Esophagus muscularis mucosa (tissue), 4 donors: Measurements from ENCODE around the gene DPYSL3. TPM values are rescaled to one million over a fixed set of nuclear protein-coding genes. Genes with fewer than 3 reads are reported as not detected.

Experiments
- DNase-seq: peaks from one replicate; pipeline ENCODE4 v3.0.0-alpha.2; 2017; ENCODE audit errors: extremely low spot score
- H3K27ac ChIP-seq, 4 donors: fragments of 200-600 bp; sonication (generic); replicated peaks in 1 of 4; 1 replicate in 3 of 4; 2 replicates in 1 of 4; pipeline ENCODE4 v1.5.1; 2016 to 2019; ENCODE audit warnings: mild to moderate bottlenecking in 1 of 4
- H3K27me3 ChIP-seq, 4 donors: fragments of 200-600 bp; sonication (generic); one replicate each; pipeline versions ENCODE4 v1.5.1 to v1.6.0; 2016 to 2019
- H3K36me3 ChIP-seq, 4 donors: fragments of 200-600 bp; sonication (generic); one replicate each; pipeline ENCODE4 v1.5.1; 2016 to 2019
- H3K4me1 ChIP-seq, 4 donors: fragments of 200-600 bp; sonication (generic); one replicate each; pipeline ENCODE4 v1.5.1; 2016 to 2019
- H3K4me3 ChIP-seq, 4 donors: fragments of 200-600 bp; sonication (generic); 1 replicate in 2 of 4; 2 replicates in 2 of 4; pipeline ENCODE4 v1.5.1; 2016 to 2019; ENCODE audit warnings: mild to moderate bottlenecking in 4 of 4, moderate library complexity in 1 of 4
- H3K9me3 ChIP-seq, 4 donors: fragments of 200-600 bp; sonication (generic); 1 replicate in 3 of 4; 2 replicates in 1 of 4; pipeline ENCODE4 v1.5.1; 2016 to 2019
- EP300 ChIP-seq: sonication (generic); formaldehyde crosslinking; IDR thresholded peaks from one replicate; pipeline ENCODE4 v1.6.1; 2017; ENCODE audit warnings: antibody characterized with exemption
- POLR2A ChIP-seq: fragments of 450-650 bp; IDR thresholded peaks from one replicate; pipeline ENCODE4 v1.6.1; 2017; ENCODE audit warnings: antibody characterized with exemption, moderate library complexity, mild to moderate bottlenecking, low read depth
- POLR2AphosphoS5 ChIP-seq, 2 donors: sonication (generic); formaldehyde crosslinking; IDR thresholded peaks; one replicate each; pipeline ENCODE4 v1.6.1; 2017; ENCODE audit warnings: antibody characterized with exemption in 2 of 2
- WGBS: methylation state at CpG from one replicate; pipeline ENCODE4 v1.1.5; 2018; 5-methylcytosine and 5-hydroxymethylcytosine counted together
- intact Hi-C: fragments of 100-400 bp; cut with DNase I; formaldehyde crosslinking; loops from one replicate; pipeline ENCODE4 v1.15.1; 2023
- total RNA-seq, 4 donors: library from RNA; depleted of rRNA; stranded (reverse); fragments of >200 nt; gene quantifications; one replicate each; pipeline versions ENCODE4 v1.1.0 to v1.2.1, GENCODE V29; 2016
- TF ChIP-seq, protein P1 (sequence below), 3 experiments: fragments of 200-600 bp in 2 of 3; fragments of 450-650 bp in 1 of 3; sonication (generic) in 2 of 3; IDR thresholded peaks; one replicate each; pipeline ENCODE4 v1.5.1; 2017 to 2019; ENCODE audit warnings: antibody characterized with exemption in 3 of 3, mild to moderate bottlenecking in 2 of 3, moderate library complexity in 1 of 3

Gene DPYSL3
- total RNA-seq, 4 donors from 2014 or later, result 295 to 449 (median 378) TPM

DNA sequence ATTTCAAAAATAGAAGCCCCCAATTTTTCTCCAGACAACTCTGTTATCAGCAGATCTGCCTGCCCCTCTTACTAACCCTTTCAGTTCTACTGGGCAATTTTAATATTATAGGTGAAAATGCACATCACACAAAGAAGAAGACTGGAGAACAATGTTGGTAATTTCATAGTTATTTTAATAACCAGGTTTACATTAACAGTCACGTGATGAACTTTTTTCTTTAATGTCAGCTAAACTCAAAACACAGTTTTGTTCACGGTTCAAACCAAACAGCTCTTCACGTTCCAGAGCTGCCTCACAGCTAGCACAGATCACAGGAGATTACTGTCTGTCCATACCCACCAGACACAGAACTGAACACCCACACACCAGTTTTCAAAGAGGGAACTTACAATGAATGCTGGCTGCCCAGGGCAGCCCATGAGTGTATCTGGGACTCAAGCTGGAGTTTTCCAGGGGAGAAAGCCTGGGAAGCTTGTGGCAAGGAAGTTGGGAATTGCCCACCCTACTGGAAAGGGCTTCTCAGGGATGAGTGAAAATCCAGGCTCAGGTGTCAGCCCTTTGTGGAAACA is 119.1 kb downstream of the DPYSL3 start:
- Histone ChIP-seq H3K36me3 (peaks cover 14 to 50% (median 36%) of the 10 kb centered on the region in 4 donors), H3K4me3 (no peak overlapping the region), H3K27ac (peak overlapping the region; percentile 42 to 69 (median 59)), H3K9me3 (no peaks in the 10 kb centered on the region), H3K4me1 (peaks cover 0 to 63% (median 32%) of the 10 kb centered on the region in 4 donors), H3K27me3 (no peaks in the 10 kb centered on the region)
- intact Hi-C loops, result loop anchor here (5.0 kb wide), 1 partner anchor 172 kb away; no protein-coding TSS in a partner anchor
- no peak for DNase-seq
- 53% methylated on average over 3 of the region's 3 CpGs for WGBS
- TF ChIP-seq EP300 (no peak), POLR2AphosphoS5 (IDR thresholded peaks at IDR 0.05) (no peak), POLR2A (no peak)
- TF ChIP-seq, protein P1, sequence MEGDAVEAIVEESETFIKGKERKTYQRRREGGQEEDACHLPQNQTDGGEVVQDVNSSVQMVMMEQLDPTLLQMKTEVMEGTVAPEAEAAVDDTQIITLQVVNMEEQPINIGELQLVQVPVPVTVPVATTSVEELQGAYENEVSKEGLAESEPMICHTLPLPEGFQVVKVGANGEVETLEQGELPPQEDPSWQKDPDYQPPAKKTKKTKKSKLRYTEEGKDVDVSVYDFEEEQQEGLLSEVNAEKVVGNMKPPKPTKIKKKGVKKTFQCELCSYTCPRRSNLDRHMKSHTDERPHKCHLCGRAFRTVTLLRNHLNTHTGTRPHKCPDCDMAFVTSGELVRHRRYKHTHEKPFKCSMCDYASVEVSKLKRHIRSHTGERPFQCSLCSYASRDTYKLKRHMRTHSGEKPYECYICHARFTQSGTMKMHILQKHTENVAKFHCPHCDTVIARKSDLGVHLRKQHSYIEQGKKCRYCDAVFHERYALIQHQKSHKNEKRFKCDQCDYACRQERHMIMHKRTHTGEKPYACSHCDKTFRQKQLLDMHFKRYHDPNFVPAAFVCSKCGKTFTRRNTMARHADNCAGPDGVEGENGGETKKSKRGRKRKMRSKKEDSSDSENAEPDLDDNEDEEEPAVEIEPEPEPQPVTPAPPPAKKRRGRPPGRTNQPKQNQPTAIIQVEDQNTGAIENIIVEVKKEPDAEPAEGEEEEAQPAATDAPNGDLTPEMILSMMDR (IDR thresholded peaks at IDR 0.05), result no peak

DNA sequence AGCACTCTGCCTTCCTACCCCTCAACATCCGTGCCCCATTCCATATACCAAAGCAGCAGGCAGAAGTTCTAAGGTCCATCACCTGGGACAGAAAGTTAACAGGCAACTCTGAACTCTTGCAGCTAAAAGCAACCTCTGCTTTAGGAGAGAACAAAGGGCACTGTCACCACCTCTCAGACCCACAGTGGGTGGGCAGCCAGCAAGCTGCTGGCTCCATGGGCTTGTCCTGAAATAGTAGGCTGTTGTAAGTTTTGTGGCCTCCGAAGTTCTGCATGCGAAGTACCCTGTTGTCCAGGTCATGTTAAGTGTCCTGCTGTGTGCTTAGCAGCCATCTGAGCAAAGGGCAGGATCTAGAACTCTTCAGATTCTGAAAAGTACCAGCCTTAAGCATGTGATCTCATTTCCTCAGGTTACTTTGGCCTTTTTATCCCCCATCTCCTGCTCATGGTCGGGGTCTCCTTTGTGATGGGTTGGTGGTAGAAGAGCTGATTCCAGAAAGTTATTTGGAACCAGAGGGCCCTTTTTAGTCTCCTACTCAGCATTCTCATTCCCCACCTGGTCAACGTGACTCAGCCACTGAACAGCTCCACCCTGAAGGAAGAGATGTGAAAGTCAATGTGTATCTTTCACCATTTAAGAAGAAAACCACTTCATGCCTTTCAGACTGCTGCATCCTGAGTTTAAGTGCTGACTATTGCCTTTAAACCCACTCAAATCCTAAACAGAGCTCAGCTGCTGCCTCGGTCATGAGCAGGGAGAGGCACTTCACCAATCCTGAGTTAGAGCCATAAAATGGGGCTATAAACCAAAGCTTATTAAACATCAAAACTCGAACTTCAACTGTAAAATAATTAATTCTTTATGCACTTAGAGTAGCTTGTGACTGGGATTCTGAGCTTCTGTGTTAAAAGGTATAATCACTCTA is 121.4 kb downstream of the DPYSL3 start:
- peaks cover 0 to 56% (median 25%) of the 10 kb centered on the region in 4 donors for H3K4me1 ChIP-seq
- TF ChIP-seq, protein P1 (IDR thresholded peaks at IDR 0.05), result no peak
- TF ChIP-seq EP300, result no peak
- H3K27me3 ChIP-seq, result no peaks in the 10 kb centered on the region
- WGBS, result 76% methylated on average over 7 of the region's 7 CpGs
- intact Hi-C loops, result no loop called here
- no peak for DNase-seq
- H3K4me3 ChIP-seq, result no peak overlapping the region
- H3K36me3 ChIP-seq, result peaks cover 0 to 28% (median 17%) of the 10 kb centered on the region in 4 donors
- H3K9me3 ChIP-seq, result no peaks in the 10 kb centered on the region
- peak overlapping the region in 3 of 4 donors; percentile 47 to 61 (median 50) for H3K27ac ChIP-seq

DNA sequence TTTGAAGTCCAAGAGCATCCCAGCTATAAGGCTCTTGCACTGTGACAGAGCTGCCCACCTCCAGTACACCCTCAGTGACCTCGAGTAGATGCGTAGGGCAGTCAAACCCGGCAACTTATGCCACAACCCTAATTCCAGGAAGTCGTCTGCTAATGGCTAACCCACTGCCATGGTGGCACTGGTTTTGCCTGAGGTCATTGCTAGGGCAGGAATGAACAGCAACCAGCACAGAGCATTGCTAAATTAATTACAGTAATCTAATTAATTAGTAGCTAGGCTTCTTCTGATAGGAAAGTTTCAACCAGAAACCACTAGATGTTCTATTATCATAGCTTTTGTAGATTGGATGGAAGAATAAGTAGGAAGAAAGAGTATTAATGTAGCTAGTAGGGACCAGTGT is 122.8 kb downstream of the DPYSL3 start:
- DNase-seq, result no peak
- Histone ChIP-seq H3K27ac (peak overlapping the region in 1 of 4 donors; percentile 61), H3K4me3 (no peak overlapping the region), H3K27me3 (no peaks in the 10 kb centered on the region), H3K36me3 (peaks cover 0 to 15% (median 5%) of the 10 kb centered on the region in 4 donors), H3K4me1 (peaks cover 0 to 42% (median 21%) of the 10 kb centered on the region in 4 donors), H3K9me3 (no peaks in the 10 kb centered on the region)
- intact Hi-C loops, result no loop called here
- TF ChIP-seq EP300 (no peak), POLR2A (no peak), POLR2AphosphoS5 (IDR thresholded peaks at IDR 0.05) (no peak)
- TF ChIP-seq, protein P1 (IDR thresholded peaks at IDR 0.05), result no peak
- 80% methylated on average over 4 of the region's 4 CpGs for whole genome bisulfite sequencing

DNA sequence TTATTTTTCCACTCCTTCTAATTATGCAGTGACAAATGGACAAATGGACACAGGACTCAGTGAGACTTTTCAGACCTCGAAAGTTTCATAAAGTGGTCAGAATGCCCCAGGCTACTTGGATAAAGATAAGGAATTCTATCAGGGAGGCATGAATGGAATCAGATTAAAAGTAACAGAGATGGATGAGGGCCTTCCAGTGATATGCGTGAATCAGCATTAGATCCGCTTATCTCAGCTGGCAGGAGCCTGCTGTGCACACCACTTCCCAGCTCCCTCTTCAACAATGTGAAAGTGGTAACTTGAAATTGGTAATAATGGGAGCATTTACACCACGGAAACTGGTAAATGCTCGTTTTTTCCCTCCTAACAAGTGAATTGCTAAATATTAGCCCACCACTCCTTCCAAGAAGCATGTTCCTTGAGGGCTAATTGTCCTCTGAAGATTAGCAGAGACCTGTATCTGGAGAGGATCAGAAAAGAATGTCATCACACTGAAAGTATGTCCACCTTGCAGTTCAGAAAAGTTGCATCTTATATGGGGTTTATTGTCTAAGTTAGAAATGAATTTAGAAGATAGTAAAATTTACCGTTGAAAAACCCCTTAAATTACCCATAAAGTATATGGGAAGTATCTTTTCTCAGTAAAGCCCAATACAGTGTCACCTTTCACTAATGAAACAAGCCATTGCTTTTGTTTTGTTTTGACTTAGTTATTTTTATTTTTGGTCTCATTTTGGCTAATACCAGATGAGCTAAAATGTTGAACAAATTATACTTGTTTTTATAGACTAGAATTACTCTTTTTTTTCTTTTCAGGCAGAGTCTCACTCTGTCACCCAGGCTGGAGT is 125.3 kb downstream of the DPYSL3 start:
- Histone ChIP-seq H3K36me3 (no peaks in the 10 kb centered on the region), H3K9me3 (no peaks in the 10 kb centered on the region), H3K27ac (no peak overlapping the region), H3K4me3 (no peak overlapping the region), H3K27me3 (no peaks in the 10 kb centered on the region), H3K4me1 (peaks cover 0 to 25% (median 6%) of the 10 kb centered on the region in 4 donors)
- 74% methylated on average over 6 of the region's 6 CpGs for WGBS
- TF ChIP-seq POLR2A (no peak), EP300 (no peak), POLR2AphosphoS5 (IDR thresholded peaks at IDR 0.05) (no peak)
- TF ChIP-seq, protein P1 (IDR thresholded peaks at IDR 0.05), result no peak
- intact Hi-C loops, result no loop called here
- no peak for DNase-seq
